T-cell (primary cell): Measurements from ENCODE around the gene TMUB1. TPM values are rescaled to one million over a fixed set of nuclear protein-coding genes. Genes with fewer than 3 reads are reported as not detected.
A peak's percentile ranks its signal among the peaks of the same experiment; 100 is the strongest.

Experiments used
- ATAC-seq, 4 experiments: fragments of 200-7000 bp in 3 of 4; fragments of 150-1000 bp in 1 of 4; cut with Tn5 transposase; replicated peaks in 1 of 4; 1 replicate in 3 of 4; 2 replicates in 1 of 4; pipeline ENCODE4 v1.10.0; 2021; ENCODE audit warnings: moderate library complexity in 3 of 4, mild to moderate bottlenecking in 2 of 4, moderate number of reproducible peaks in 1 of 4
- CTCF ChIA-PET, 2 donors: fragments of 300-600 bp; sonication (Branson Sonifier 250); formaldehyde crosslinking; loops; one replicate each; lab custom pipeline; 2022; ENCODE audit warnings: antibody characterized with exemption in 2 of 2; lab: Charles Lee
- POLR2A ChIA-PET, 2 donors: fragments of 300-600 bp; sonication (Branson Sonifier 250); formaldehyde crosslinking; loops; one replicate each; lab custom pipeline; 2022; ENCODE audit warnings: antibody characterized with exemption in 2 of 2; lab: Charles Lee
- DNase-seq, 35 experiments: peaks; one replicate each; pipeline versions ENCODE4 v3.0.0 to v3.0.0-alpha.2; 2013 to 2023
- H3K27ac ChIP-seq: one replicate; pipeline ENCODE4 v1.5.1; 2013; ENCODE audit warnings: low read length
- H3K27me3 ChIP-seq, 2 experiments: replicated peaks in 1 of 2; 1 replicate in 1 of 2; 2 replicates in 1 of 2; pipeline versions ENCODE4 v1.6.1 to v1.7.0; 2013; ENCODE audit warnings: low read length in 1 of 2, mixed read lengths in 1 of 2; ENCODE audit not compliant: control insufficient read depth in 2 of 2, insufficient read depth in 2 of 2; ENCODE audit errors: extremely low read depth in 1 of 2
- H3K36me3 ChIP-seq, 2 donors: 1 replicate in 1 of 2; 2 replicates in 1 of 2; pipeline versions ENCODE4 v1.6.1 to v1.7.0; 2013; ENCODE audit warnings: low read length in 1 of 2; ENCODE audit not compliant: control insufficient read depth in 2 of 2, insufficient read depth in 1 of 2; ENCODE audit errors: extremely low read depth in 1 of 2
- H3K4me1 ChIP-seq, 2 experiments: 1 replicate in 1 of 2; 2 replicates in 1 of 2; pipeline versions ENCODE4 v1.6.1 to v1.7.0; 2013; ENCODE audit warnings: low read length in 2 of 2, mixed read lengths in 1 of 2; ENCODE audit not compliant: insufficient read depth in 2 of 2, control insufficient read depth in 1 of 2; ENCODE audit errors: extremely low read depth in 1 of 2
- H3K4me3 ChIP-seq, 2 donors: 1 replicate in 1 of 2; 2 replicates in 1 of 2; pipeline versions ENCODE4 v1.5.1 to v1.7.0; 2013; ENCODE audit warnings: mild to moderate bottlenecking in 2 of 2, low read length in 1 of 2, moderate library complexity in 1 of 2; ENCODE audit not compliant: control insufficient read depth in 1 of 2; ENCODE audit errors: extremely low read depth in 1 of 2
- H3K9me3 ChIP-seq: 2 replicates; pipeline ENCODE4 v1.7.0; 2013
- H3K27ac Mint-ChIP-seq, 2 donors: one replicate each; pipeline ENCODE4 v1.8.0; 2020 to 2021; ENCODE audit warnings: mild to moderate bottlenecking in 2 of 2, mixed read lengths in 2 of 2
- H3K27me3 Mint-ChIP-seq, 2 donors: one replicate each; pipeline ENCODE4 v1.8.0; 2021 to 2022; ENCODE audit warnings: mixed read lengths in 2 of 2
- H3K36me3 Mint-ChIP-seq: one replicate; pipeline ENCODE4 v1.8.0; 2021; ENCODE audit warnings: mixed read lengths
- H3K4me1 Mint-ChIP-seq, 3 donors: one replicate each; pipeline ENCODE4 v1.8.0; 2020 to 2022; ENCODE audit warnings: mixed read lengths in 3 of 3, mild to moderate bottlenecking in 1 of 3
- H3K4me3 Mint-ChIP-seq, 3 donors: one replicate each; pipeline ENCODE4 v1.8.0; 2020 to 2022; ENCODE audit warnings: mild to moderate bottlenecking in 3 of 3, mixed read lengths in 3 of 3, moderate library complexity in 3 of 3
- H3K9me3 Mint-ChIP-seq, 3 donors: one replicate each; pipeline ENCODE4 v1.8.0; 2020 to 2022; ENCODE audit warnings: mixed read lengths in 3 of 3
- WGBS: methylation state at CpG from one replicate; pipeline ENCODE4 v1.1.5; 2013; ENCODE audit warnings: missing lambda C conversion rate; ENCODE audit not compliant: insufficient coverage; 5-methylcytosine and 5-hydroxymethylcytosine counted together
- total RNA-seq, 35 experiments: library from RNA in 6 of 35; stranded (reverse) in 6 of 35; fragments of 120-200 nt in 1 of 35; gene quantifications; one replicate each; pipeline versions ENCODE4 v1.2.1 to v1.2.4 and lab custom pipeline; 2013 to 2026

The TMUB1 gene
- total RNA-seq, 5 donors from 2014 or later (not counting 1 experiment from before 2014, with no cell fraction given), result 44.0 to 67.0 (median 56.5) TPM

- H3K27me3 ChIP-seq, result peaks cover 0 to 4% of the 10 kb centered on the region in 2 experiments
- H3K9me3 ChIP-seq, result no peaks in the 10 kb centered on the region
- H3K27ac Mint-ChIP-seq, result peak overlapping the region in 1 of 2 donors; percentile 36
- H3K4me1 ChIP-seq, result peaks cover 0 to 12% of the 10 kb centered on the region in 2 experiments
- no peak for ATAC-seq
- no peaks in the 10 kb centered on the region for H3K27me3 Mint-ChIP-seq
- POLR2A ChIA-PET, result interaction anchor here (0.6 kb wide), 3 partner anchors 43 to 189 kb away, joined by 3 to 4 read pairs (median 4); no protein-coding TSS in a partner anchor
- CTCF ChIA-PET, result interaction anchor here in 1 of 2 donors (0.6 to 0.7 kb wide), 6 partner anchors 9 to 592 kb away, joined by 3 to 5 read pairs (median 3); no protein-coding TSS in a partner anchor
- no peak overlapping the region for H3K27ac ChIP-seq
- no peak overlapping the region for H3K4me3 Mint-ChIP-seq
- DNase-seq, result no peak
- WGBS, result 92% methylated on average over 2 of the region's 5 CpGs
- no peaks in the 10 kb centered on the region for H3K36me3 Mint-ChIP-seq
- H3K36me3 ChIP-seq, result no peaks in the 10 kb centered on the region
- H3K4me3 ChIP-seq, result no peak overlapping the region
- H3K9me3 Mint-ChIP-seq, result no peaks in the 10 kb centered on the region
- H3K4me1 Mint-ChIP-seq, result peaks cover 3 to 12% (median 9%) of the 10 kb centered on the region in 3 donors
Observed at GRCh38 chr7:151094675-151095074, 11.4 kb upstream of the TMUB1 start.

GRCh38 chr7:151093748-151094147 is 10.5 kb upstream of the TMUB1 start:
- ATAC-seq (no peak), DNase-seq (no peak)
- H3K27ac ChIP-seq, result no peak overlapping the region
- H3K9me3 ChIP-seq, result no peaks in the 10 kb centered on the region
- no peak overlapping the region for H3K4me3 ChIP-seq
- H3K4me1 ChIP-seq, result peaks cover 0 to 20% of the 10 kb centered on the region in 2 experiments
- POLR2A ChIA-PET, result no interaction called here
- Mint-ChIP-seq H3K4me1 (peaks cover 12 to 21% (median 19%) of the 10 kb centered on the region in 3 donors), H3K4me3 (no peak overlapping the region), H3K9me3 (no peaks in the 10 kb centered on the region), H3K27ac (no peak overlapping the region), H3K27me3 (peaks cover 0 to 4% of the 10 kb centered on the region in 2 donors), H3K36me3 (no peaks in the 10 kb centered on the region)
- 96% methylated on average over 6 of the region's 6 CpGs for WGBS
- peaks cover 0 to 6% of the 10 kb centered on the region in 2 experiments for H3K27me3 ChIP-seq
- no peaks in the 10 kb centered on the region for H3K36me3 ChIP-seq
- CTCF ChIA-PET, result interaction anchor here (0.6 to 1.0 kb wide), 2 partner anchors 17 to 162 kb away, joined by 3 to 4 read pairs; no protein-coding TSS in a partner anchor

GRCh38 chr7:151091988-151092387 is 8.7 kb upstream of the TMUB1 start:
- no peak overlapping the region for H3K4me3 ChIP-seq
- no peaks in the 10 kb centered on the region for H3K9me3 ChIP-seq
- 92% methylated on average over 13 of the region's 14 CpGs for WGBS
- H3K4me1 Mint-ChIP-seq, result peaks cover 19 to 29% (median 25%) of the 10 kb centered on the region in 3 donors
- no peak overlapping the region for H3K4me3 Mint-ChIP-seq
- H3K27me3 Mint-ChIP-seq, result peaks cover 0 to 4% of the 10 kb centered on the region in 2 donors
- no peak overlapping the region for H3K27ac Mint-ChIP-seq
- POLR2A ChIA-PET, result interaction anchor here in 1 of 2 donors (0.6 kb wide), 1 partner anchor 453 kb away, joined by 5 read pairs; no protein-coding TSS in a partner anchor
- ATAC-seq (no peak), DNase-seq (no peak)
- H3K4me1 ChIP-seq, result peaks cover 7 to 36% of the 10 kb centered on the region in 2 experiments
- peaks cover 0 to 18% of the 10 kb centered on the region in 2 experiments for H3K27me3 ChIP-seq
- no peaks in the 10 kb centered on the region for H3K9me3 Mint-ChIP-seq
- H3K36me3 Mint-ChIP-seq, result no peaks in the 10 kb centered on the region
- H3K36me3 ChIP-seq, result no peaks in the 10 kb centered on the region
- H3K27ac ChIP-seq, result no peak overlapping the region
- CTCF ChIA-PET, result no interaction called here

GRCh38 chr7:151091431-151091830 is 8.1 kb upstream of the TMUB1 start:
- ATAC-seq (no peak), DNase-seq (peak in 1 of 35 experiments; percentile 35)
- peaks cover 0 to 4% of the 10 kb centered on the region in 2 donors for H3K27me3 Mint-ChIP-seq
- no peak overlapping the region for H3K4me3 Mint-ChIP-seq
- H3K36me3 Mint-ChIP-seq, result no peaks in the 10 kb centered on the region
- Histone ChIP-seq H3K4me1 (peaks cover 7 to 37% of the 10 kb centered on the region in 2 experiments), H3K4me3 (no peak overlapping the region), H3K27me3 (peaks cover 0 to 19% of the 10 kb centered on the region in 2 experiments), H3K9me3 (no peaks in the 10 kb centered on the region), H3K36me3 (no peaks in the 10 kb centered on the region), H3K27ac (no peak overlapping the region)
- POLR2A ChIA-PET, result interaction anchor here in 1 of 2 donors (0.6 kb wide), 1 partner anchor 452 kb away, joined by 5 read pairs; no protein-coding TSS in a partner anchor
- 64% methylated on average over 6 of the region's 6 CpGs for WGBS
- no peaks in the 10 kb centered on the region for H3K9me3 Mint-ChIP-seq
- no peak overlapping the region for H3K27ac Mint-ChIP-seq
- H3K4me1 Mint-ChIP-seq, result peaks cover 19 to 31% (median 25%) of the 10 kb centered on the region in 3 donors
- CTCF ChIA-PET, result no interaction called here

GRCh38 chr7:151091003-151091402 is 7.7 kb upstream of the TMUB1 start:
- ATAC-seq (no peak), DNase-seq (no peak)
- Mint-ChIP-seq H3K4me1 (peaks cover 20 to 30% (median 25%) of the 10 kb centered on the region in 3 donors), H3K9me3 (no peaks in the 10 kb centered on the region), H3K27me3 (peaks cover 0 to 4% of the 10 kb centered on the region in 2 donors), H3K36me3 (no peaks in the 10 kb centered on the region), H3K4me3 (no peak overlapping the region), H3K27ac (no peak overlapping the region)
- Histone ChIP-seq H3K27me3 (peaks cover 0 to 19% of the 10 kb centered on the region in 2 experiments), H3K9me3 (no peaks in the 10 kb centered on the region), H3K27ac (no peak overlapping the region), H3K36me3 (no peaks in the 10 kb centered on the region), H3K4me3 (no peak overlapping the region), H3K4me1 (peaks cover 7 to 34% of the 10 kb centered on the region in 2 experiments)
- 100% methylated on average over 5 of the region's 7 CpGs for WGBS
- CTCF ChIA-PET, result interaction anchor here in 1 of 2 donors (0.7 kb wide), 1 partner anchor 83 kb away, joined by 3 read pairs; no protein-coding TSS in a partner anchor
- POLR2A ChIA-PET, result no interaction called here

GRCh38 chr7:151089893-151090730 is 6.8 kb upstream of the TMUB1 start:
- Histone ChIP-seq H3K4me1 (peaks cover 10 to 37% of the 10 kb centered on the region in 2 experiments), H3K4me3 (no peak overlapping the region), H3K9me3 (no peaks in the 10 kb centered on the region), H3K27ac (no peak overlapping the region), H3K36me3 (no peaks in the 10 kb centered on the region), H3K27me3 (peaks cover 0 to 23% of the 10 kb centered on the region in 2 experiments)
- ChIA-PET CTCF (interaction anchor here in 1 of 2 donors (0.7 kb wide), 1 partner anchor 82 kb away, joined by 3 read pairs; no protein-coding TSS in a partner anchor), POLR2A (no interaction called here)
- no peaks in the 10 kb centered on the region for H3K9me3 Mint-ChIP-seq
- no peaks in the 10 kb centered on the region for H3K36me3 Mint-ChIP-seq
- WGBS, result 88% methylated on average over 15 of the region's 22 CpGs
- H3K27me3 Mint-ChIP-seq, result peaks cover 2 to 6% of the 10 kb centered on the region in 2 donors
- no peak overlapping the region for H3K4me3 Mint-ChIP-seq
- no peak overlapping the region for H3K27ac Mint-ChIP-seq
- peaks cover 29 to 35% (median 31%) of the 10 kb centered on the region in 3 donors for H3K4me1 Mint-ChIP-seq
- DNase-seq, result no peak
- ATAC-seq, result no peak
